ENCODE measurements around the gene FCRL5. TPM values are rescaled to one million over a fixed set of nuclear protein-coding genes. Genes with fewer than 3 reads are reported as not detected.

FCRL5 gene
- total and polyA plus RNA-seq, 8 donors = 0.37 to 4.8 (median 0.76) TPM; not detected in 3

GRCh38 chr1:157515141-157515540 lies 37.2 kb downstream of the FCRL5 start:
- Histone ChIP-seq H3K9me3 (no peaks in the 10 kb centered on the region), H3K4me1 (no peaks in the 10 kb centered on the region), H3K36me3 (no peaks in the 10 kb centered on the region), H3K4me3 (no peak overlapping the region), H3K27ac (no peak overlapping the region), H3K27me3 (peaks cover 0 to 9% (median 0%) of the 10 kb centered on the region in 3 donors)
- intact Hi-C loops (cut with DNase I; ENCODE audit: low total_unique reads) = no loop called here
- 88 to 100% (median 92%) methylated on average over 3 of the region's 3 CpGs for WGBS, 5 donors
- TF ChIP-seq EP300 (IDR thresholded peaks at IDR 0.05) = no peak
- no peak for TF ChIP-seq CTCF (IDR thresholded peaks at IDR 0.05)
- no peak for TF ChIP-seq POLR2AphosphoS5 (IDR thresholded peaks at IDR 0.05)
- TF ChIP-seq POLR2A (IDR thresholded peaks at IDR 0.05) = no peak
- DNase-seq = no peak

DNA sequence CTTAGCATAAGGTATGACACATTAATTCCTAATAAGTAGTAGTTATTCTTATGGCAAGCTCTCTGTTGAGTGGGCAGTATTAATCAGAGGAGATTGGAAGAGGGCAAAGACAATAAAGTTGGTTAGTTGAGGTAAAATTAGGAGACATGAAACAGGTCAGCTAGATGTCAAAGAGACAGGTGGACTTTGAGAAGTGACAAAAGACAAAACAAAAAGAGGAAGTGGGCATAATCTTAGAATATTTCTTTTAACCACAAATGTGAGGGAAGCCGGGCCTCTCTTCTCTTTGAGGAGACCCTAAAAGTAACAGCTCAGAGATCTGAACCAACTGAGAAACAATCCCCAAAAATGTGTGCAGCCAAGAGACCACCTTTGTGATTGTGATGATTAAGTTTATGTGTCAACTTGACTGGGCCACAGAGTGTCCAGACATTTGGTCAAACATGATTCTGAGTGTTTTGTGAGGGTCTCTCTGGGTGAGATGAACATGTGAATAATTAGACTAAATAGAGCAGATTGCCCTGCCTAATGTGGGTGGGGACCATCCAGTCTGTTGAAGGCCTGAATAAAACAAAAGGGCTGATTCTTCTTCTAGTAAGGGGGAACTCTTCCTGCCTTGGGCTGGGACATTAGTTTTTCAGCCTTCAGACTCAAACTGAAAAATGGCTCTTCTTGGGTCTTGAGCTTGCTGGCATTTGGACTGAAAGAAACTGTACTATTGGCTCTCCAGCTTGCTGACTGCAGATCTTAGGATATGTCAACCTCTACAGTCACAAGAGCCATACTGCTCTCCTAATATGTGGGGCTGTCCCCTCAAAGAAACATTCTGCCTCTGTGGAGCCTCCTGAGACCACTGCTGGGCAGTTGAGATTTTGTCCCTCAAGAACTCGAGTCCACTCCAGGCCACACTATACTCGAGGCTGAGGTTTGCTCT lies 40.0 kb downstream of the FCRL5 start:
- 81 to 88% (median 83%) methylated on average over 3 of the region's 3 CpGs for WGBS, 5 donors
- H3K9me3 ChIP-seq = no peaks in the 10 kb centered on the region
- no peak overlapping the region for H3K27ac ChIP-seq
- H3K4me3 ChIP-seq = no peak overlapping the region
- TF ChIP-seq POLR2A (IDR thresholded peaks at IDR 0.05) = no peak
- no peak for TF ChIP-seq CTCF (IDR thresholded peaks at IDR 0.05)
- no peak for TF ChIP-seq POLR2AphosphoS5 (IDR thresholded peaks at IDR 0.05)
- TF ChIP-seq EP300 (IDR thresholded peaks at IDR 0.05) = no peak
- no peaks in the 10 kb centered on the region for H3K27me3 ChIP-seq
- no peaks in the 10 kb centered on the region for H3K4me1 ChIP-seq
- no peaks in the 10 kb centered on the region for H3K36me3 ChIP-seq
- intact Hi-C loops (cut with DNase I; ENCODE audit: low total_unique reads) = no loop called here
- no peak for DNase-seq

DNA sequence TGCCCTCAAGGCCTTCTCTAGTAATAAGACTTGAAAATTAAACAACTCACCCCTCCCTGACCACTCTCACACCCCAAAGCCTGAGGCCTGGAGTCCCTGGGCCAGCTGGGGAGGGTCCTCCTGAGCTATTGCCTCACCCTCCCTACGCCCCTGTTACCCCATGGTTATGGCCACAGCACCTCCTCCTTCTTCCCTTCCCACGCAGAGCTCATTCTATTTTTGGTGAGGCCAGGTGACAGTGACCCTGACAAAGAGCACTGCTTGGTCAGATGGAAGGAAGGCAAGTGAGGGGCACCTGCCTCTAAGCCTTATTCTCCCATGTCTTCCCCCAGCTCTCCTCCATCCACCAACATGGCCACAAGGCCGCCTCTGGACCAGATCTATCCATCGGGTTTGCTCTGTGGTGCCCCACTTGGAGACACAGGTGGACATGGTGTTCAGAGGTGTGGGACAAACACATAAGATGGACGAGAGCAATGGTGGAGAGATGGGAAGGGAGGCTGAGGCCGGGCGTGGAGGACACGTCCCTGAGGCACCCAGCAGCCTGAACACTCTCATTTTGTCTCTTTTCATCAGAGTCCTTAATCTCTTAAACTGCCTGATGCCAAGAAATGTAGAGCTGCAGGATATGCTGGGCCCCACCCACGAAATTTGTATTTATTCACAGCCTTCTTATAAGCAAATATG lies 42.6 kb downstream of the FCRL5 start:
- WGBS, 5 donors = 75 to 86% (median 82%) methylated on average over 9 of the region's 9 CpGs
- Histone ChIP-seq H3K36me3 (no peaks in the 10 kb centered on the region), H3K27ac (no peak overlapping the region), H3K9me3 (no peaks in the 10 kb centered on the region), H3K27me3 (no peaks in the 10 kb centered on the region), H3K4me1 (peaks cover 0 to 10% (median 3%) of the 10 kb centered on the region in 4 donors), H3K4me3 (no peak overlapping the region)
- DNase-seq = no peak
- intact Hi-C loops (cut with DNase I; ENCODE audit: low total_unique reads) = no loop called here
- TF ChIP-seq POLR2A (IDR thresholded peaks at IDR 0.05) (no peak), POLR2AphosphoS5 (IDR thresholded peaks at IDR 0.05) (no peak), CTCF (IDR thresholded peaks at IDR 0.05) (no peak), EP300 (IDR thresholded peaks at IDR 0.05) (no peak)

- WGBS, 5 donors = 31 to 38% (median 33%) methylated on average over 13 of the region's 13 CpGs
These were observed 46.6 kb downstream of the FCRL5 start for GRCh38 chr1:157505481-157506272.

More at GRCh38 chr1:157505481-157506272, 46.6 kb downstream of the FCRL5 start:
- peak; percentile 59 to 83 for DNase-seq
- H3K36me3 ChIP-seq = no peaks in the 10 kb centered on the region
- no peaks in the 10 kb centered on the region for H3K27me3 ChIP-seq
- H3K4me3 ChIP-seq = no peak overlapping the region
- intact Hi-C loops (cut with DNase I; ENCODE audit: low total_unique reads) = no loop called here
- no peak overlapping the region for H3K27ac ChIP-seq
- H3K9me3 ChIP-seq = no peaks in the 10 kb centered on the region
- peaks cover 0 to 10% (median 3%) of the 10 kb centered on the region in 4 donors for H3K4me1 ChIP-seq
- TF ChIP-seq POLR2AphosphoS5 (IDR thresholded peaks at IDR 0.05) = no peak
- TF ChIP-seq CTCF (IDR thresholded peaks at IDR 0.05) = peak in 5 of 7 experiments; percentile 33 to 73 (median 49)
- TF ChIP-seq POLR2A (IDR thresholded peaks at IDR 0.05) = no peak
